NCI-H2029 (cell line): ENCODE data around the gene SGF29.
"Not testable (repeated sequence)": the region's sequence is repeated elsewhere in the genome, so short reads cannot be mapped to it uniquely, and the experiment has no call there.

Experiments
- DNase-seq: peaks from one replicate; lab custom pipeline; 2025; lab: John Stamatoyannopoulos, UW

The SGF29 gene

DNA sequence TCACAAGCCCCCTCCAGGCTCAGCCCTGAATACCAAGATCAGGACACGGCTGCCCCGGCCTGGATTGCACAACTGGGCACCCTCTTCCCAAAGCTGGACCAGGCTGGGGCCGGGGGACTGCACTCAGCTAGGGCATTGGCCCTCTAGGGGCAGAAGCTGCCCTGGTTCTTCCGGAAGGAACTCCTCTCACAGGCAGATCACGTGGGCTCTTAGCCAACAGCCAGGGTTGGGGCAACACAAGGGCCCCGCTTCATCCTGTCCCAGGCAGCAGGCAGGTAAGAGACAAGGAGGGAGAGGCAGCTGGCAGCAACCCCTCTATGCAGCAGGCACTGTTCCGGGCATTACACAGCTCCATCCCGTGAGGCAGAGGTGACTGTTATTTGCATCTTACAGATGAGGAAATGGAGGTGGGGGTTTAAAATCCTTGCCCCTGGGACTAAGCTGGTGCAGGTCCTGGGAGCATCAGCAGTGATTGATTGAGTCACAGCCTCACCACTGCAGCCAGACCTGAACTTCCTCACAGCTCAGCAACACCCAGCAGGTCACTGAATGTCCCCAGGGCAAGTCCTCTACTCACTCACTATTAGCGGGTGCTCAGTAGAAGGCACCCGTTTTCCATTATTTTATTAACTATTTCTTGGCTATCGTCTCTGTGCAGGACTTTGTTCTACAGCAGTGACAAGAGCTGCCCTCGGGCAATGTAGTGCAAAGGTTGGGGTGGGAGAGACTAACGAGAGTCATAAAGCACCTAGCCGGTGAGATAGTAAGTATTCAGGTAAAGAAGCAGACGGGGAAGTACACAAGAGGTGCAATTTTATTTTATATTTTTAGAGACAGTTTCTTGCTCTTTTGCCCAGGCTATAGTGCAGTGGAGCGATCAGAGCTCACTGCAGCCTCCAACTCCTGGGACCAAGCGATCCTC, 58.9 kb downstream of the SGF29 start:
- DNase-seq: not testable (repeated sequence)

DNA sequence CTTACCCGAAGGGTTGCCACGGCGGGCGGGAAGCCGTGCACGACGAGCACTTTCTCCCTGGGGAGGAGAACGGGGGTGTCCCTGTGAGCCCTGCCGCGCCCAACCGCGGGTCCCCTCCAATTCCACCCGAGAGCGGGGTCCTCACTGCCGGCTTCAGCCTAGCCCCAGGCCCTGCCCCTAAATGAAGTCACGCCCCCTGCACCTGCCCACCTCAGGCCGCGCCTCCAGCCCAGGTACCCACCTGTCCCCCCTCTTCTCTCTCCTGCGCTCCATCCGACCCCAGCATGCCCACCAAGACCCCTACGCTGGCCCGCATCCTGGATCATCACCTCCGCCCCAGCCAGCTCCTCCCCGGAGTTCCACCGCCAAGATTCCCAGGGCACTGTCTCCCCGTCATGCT, 60.2 kb downstream of the SGF29 start:
- not testable (repeated sequence) for DNase-seq

DNA sequence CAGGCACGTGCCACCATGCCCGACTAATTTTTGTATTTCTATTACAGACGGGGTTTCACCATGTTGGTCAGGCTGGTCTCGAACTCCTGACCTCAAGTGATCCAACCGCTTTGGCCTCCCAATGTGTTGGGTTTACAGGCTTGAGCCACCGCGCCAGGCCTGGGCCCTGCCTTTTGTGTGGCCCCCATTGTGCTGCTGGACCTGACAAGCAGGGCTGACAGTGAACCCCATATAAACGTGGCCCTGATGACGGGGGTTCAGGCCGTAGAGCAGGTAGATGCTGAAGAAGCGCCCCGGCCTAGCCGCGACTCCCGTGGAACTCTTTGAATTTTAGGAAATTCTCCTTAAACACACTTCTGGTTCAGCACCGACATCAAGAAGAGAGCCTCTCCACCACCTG, 60.8 kb downstream of the SGF29 start:
- DNase-seq: not testable (repeated sequence)

DNA sequence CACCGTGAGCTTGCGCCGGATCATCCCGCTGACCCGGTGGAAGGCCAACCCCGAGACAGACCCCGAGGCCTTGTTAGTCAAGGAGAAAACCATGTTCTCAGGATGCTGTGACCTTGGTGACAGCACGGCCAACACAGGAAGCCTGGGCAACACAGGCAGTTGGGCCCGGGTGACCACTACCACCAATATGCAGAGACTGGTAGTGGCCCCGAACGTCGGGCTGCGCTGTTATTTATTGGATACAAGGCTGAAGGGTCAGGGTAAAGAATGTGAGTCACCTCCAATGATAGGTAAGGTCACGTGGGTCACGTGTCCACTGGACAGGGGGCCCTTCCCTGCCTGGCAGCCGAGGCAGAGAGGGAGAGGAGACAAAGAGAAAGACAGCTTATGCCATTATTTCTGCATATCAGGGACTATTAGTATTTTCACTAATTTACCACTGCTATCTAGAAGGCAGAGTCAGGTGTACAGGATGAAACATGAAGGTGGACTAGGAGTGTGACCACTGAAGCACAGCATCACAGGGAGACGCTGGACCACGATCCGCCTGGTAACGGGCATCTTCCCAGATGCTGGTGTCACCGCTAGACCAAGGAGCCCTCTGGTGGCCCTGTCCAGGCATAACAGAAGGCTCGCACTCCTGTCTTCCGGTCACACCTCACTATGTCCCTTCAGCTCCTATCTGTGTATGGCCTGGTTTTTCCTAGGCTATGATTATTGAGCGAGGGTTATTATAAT, 61.9 kb downstream of the SGF29 start:
- not testable (repeated sequence) for DNase-seq

DNA sequence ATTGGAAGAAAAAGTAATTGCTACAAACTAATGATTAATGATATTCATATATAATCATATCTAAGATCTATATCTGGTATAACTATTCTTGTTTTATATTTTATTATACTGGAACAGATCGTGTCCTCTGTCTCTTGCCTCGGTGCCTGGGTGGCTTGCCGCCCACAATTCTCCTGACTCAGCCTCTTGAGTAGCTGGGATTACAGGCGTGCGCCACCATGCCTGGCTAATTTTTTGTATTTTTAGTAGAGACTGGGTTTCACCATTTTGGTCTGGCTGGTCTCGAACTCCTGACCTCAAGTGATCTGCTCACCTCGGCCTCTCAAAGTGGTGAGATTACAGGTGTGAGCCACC, 62.5 kb downstream of the SGF29 start:
- DNase-seq: not testable (repeated sequence)

DNA sequence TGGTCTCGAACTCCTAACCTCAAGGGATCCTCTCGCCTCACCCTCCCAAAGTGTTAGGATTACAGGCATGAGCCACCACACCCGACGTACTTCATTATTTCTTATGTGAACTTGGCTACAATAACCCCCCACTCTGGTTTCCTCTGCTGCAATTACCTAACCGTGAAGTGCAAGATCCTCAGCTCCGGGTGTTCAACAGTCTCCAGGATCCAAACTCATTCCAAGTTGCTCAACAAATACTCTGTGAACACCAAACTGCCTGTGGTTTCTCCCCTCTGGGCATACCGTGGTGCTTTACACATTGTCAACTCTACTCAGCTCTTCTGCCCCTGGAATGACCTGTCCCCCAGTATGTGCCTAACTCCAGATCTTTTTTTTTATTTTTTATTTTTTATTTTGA, 62.9 kb downstream of the SGF29 start:
- no peak for DNase-seq

DNA sequence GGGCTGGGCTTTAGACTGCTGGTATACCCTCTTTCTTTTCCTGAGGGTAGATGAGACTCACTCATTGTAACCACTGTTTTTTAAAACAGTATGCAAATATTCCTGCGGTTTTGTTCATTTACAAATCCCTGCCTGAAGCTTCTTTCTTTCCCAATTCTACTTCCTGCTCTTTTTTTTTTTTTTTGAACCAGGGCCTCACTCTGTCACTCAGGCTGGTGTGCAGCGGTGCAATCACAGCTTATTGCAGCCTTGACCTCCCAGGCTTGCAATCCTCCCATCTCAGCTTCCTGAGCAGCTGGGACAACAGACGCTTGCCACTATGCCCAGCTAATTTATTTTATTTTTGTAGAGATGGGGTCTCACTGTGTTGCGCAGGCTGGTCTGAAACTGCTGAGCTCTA, 64.2 kb downstream of the SGF29 start:
- no peak for DNase-seq

DNA sequence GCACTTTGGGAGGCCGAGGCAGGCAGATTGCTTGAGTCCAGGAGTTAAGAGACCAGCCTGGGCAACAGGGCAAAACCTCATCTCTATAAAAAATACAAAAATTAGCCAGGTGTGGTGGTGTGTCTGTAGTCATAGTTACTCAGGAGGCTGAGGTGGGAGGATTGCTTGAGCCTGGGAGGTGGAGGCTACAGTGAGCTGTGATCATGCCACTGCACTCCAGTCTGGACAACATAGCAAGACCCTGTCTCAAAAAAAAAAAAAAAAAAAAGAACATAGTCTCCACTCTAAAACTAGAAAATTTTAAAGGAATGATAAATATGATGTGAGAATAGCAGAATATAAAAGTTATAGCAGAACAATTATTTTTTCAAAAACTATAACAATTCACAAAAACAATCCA, 66.6 kb downstream of the SGF29 start:
- not testable (repeated sequence) for DNase-seq

DNA sequence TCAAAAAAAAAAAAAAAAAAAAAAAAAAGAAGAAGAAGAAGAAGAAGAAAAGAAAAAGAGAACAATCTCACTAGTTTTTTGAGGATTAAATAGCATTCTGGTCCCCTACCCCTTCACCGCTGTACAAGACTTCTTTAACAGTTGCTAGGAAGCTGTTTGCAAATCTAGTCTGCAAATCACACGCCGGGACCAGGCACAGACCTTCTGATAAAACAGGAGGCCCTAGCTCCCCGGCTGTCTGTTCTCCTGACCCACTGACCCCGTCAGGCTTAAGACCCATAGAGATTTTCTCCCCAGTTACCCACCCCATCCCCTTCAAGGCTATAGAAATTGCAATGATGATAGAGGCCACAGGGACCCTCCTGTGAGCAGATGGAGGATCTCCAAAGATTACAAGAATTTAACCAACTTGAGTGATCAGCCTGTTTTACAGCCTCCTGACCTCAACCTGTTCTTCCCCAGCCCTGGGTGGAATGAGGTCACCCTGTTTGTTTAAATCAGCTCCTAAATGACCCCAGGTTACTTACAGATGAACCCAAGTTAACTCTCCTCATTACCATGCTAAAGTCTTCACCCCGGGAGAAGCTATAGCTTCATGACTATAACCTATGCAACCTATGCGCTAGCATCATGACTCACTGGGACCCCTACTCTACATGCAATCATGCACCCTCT, 67.9 kb downstream of the SGF29 start:
- no peak for DNase-seq

DNA sequence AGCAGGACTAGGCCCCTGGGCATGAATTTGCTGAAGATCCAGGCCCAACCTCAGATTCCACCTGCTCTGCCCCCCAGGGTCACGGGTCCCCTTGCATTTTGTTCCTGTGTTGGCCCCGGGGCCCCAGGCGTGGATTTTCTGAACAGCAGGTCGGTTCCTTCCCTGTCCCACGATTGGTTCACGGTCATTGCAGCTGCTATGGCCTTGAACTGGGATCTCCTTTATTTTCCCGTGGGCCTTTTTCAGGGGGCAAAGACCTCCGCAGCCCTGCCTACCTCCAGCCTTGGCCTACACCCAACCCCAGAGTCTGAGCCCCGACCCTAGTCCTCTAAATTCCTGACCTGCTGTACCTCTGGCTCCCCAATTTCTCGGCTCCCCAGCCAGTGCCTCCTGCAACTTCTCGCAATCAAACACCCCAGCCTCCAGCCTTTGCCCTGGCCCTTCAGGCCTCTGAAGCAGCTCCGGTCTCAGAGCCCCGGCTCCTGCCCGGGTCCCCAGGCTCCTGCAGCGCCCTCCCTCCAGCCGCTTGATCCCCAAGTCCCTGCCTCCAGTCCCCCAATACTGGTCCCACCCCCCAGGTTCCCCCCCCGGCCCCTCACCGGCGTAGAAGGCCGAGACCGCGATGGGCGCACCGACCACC, 68.9 kb downstream of the SGF29 start:
- DNase-seq: not testable (repeated sequence)

DNA sequence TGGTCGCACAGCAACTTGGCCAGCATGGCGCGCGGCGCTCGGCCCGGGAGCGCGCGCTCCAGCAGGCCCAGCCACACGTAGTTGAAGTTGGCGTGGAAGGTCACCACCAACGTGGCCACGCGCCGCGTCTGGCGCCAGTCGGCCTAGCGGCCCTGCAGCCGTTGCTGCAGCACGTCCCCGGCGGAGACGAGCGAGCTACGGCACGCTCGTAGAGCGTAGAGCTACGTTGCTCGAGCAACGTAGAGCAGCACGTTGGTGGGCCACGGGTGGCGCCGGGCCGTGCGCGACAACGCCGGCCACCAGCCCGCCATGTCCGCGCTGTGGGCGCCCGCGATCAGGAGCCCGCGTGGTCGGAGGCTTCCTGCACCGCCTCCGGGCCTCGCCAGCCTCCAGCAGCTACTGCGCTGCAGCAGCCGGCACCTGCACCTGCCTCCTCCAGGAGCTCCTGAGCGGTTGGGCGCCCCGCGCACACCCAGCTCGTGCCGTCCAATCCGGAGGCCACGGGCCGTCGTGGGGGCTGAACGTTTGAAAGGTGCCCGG, 69.5 kb downstream of the SGF29 start:
- peak; percentile 77 for DNase-seq

DNA sequence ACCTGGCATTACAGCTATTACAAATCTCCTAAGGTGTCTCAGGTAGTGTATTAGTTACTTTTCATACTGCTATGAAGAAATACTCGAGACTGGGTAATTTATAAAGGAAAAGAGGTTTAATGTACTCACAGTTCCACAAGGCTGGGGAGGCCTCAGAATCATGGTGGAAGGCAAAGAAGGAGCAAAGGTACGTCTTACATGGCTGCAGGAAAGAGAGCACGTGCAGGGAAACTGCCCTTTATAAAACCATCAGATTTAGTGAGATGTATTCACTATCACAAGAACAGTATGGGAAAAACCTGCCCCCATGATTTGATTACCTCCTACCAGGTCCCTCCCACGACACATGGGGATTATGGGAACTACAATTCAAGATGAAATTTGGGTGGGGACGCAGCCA, 77.2 kb downstream of the SGF29 start:
- not testable (repeated sequence) for DNase-seq

DNA sequence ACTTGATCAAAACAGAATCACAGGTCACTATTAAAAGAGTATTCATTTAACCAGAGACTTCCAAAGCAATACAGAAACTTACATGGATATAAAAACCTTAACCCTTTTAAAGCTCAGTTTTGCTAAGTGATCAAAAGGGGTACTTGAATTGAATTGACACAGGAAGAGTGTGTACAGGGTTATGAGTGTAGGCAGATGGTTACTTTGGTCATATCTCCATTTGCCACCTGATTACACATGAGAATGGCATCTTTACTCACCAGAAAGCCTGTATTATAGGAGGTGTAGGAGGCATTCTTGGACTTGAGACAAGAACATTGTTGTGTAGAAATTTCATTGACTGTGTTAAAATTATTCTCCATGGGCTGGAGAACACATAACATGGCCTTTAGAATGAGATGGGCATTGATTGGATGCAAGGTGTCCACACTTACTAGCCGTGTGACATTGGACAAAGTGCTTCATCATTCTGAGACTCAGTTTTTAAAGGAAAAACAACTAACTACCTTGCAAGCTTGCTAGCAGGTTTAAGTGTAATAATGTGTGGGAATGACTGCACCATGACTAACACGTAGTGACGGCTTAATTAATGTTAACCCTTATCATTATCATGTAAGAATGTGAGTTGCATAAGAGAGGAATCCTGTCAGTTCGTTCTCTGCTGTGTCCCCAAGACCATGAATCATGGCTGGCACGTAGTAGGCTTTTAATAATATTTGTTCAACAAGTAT, 82.5 kb downstream of the SGF29 start:
- DNase-seq: not testable (repeated sequence)

DNA sequence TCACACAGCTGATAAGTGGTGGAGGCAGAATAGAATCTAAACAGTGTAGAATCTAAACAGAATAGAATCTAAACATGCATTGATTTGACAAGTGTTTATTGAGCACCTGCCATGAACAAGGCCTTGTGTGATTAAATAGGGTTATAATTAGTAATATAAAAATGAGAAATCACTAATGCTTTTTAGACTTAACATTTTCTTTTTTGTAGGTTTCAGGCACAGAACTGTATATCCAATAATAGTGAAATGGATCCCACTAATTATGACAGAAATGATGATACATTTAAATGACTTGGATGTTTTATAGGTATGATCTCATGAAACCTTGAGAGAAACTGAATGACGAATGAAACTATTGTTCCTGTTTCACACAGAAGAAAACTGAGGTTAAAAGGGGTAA, 84.0 kb downstream of the SGF29 start, which contains the start of gene NPIPB8:
NPIPB8 (plus strand) TSS at position 301 of the 400 bp plus-strand sequence. CDS start 296 bp downstream, outside the sequence.
- DNase-seq: not testable (repeated sequence)

DNA sequence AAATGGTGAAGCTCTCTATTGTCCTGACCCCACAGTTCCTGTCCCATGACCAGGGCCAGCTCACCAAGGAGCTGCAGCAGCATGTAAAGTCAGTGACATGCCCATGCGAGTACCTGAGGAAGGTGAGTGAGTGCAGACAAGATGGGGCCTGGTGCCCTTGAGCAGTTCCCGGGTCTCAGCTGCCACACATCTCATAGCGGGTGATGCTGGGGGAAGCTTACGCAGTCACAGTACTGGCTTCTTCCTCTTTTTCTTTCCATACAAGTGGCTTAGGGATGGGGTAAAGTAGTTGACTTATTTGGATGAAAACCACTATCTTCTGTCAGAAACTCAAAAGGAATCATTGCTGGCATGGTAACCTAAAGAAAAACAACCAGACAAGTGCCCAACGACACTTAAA, 84.6 kb downstream of the SGF29 start:
- DNase-seq: not testable (repeated sequence)

DNA sequence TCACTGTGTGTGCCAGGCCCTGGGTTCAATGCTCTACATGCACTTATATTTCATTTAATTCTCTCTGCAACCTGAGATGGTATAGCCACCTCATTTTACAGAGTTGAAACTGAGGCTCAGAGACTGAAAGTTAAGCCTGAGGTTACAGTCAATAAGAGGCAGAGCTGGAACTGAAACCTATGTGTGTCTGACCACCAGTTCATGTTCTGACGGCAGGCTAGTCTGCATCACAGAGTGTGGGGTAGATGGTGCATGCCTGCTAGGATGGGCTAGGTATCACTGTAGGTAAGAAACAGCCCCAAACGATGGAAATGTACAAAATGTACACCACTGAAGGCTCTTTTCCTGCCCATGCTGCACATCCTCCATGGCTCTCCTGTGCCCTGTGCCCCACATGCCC, 86.2 kb downstream of the SGF29 start:
- not testable (repeated sequence) for DNase-seq
